Measurements from ENCODE around the gene TRAF5.

DNA sequence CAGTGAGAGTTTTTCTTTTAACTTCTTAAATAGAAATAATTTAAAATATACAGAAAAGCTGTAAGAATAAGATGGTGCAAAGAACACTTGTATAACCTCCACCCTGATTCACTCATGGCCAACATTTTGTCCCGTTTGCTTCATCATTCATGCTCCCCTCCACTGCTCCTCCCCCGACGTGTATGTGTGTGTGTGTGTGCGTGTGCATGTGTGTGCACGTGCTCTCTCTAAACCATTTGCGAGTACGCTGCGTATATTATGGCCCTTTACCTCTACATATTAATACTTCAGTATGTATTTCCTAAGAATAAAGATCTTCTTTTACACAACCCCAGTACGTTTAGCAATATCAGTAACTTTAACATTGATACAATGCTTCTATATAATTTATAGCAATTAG, 43.0 kb downstream of the TRAF5 start:
- TF ChIP-seq, protein P1, sequence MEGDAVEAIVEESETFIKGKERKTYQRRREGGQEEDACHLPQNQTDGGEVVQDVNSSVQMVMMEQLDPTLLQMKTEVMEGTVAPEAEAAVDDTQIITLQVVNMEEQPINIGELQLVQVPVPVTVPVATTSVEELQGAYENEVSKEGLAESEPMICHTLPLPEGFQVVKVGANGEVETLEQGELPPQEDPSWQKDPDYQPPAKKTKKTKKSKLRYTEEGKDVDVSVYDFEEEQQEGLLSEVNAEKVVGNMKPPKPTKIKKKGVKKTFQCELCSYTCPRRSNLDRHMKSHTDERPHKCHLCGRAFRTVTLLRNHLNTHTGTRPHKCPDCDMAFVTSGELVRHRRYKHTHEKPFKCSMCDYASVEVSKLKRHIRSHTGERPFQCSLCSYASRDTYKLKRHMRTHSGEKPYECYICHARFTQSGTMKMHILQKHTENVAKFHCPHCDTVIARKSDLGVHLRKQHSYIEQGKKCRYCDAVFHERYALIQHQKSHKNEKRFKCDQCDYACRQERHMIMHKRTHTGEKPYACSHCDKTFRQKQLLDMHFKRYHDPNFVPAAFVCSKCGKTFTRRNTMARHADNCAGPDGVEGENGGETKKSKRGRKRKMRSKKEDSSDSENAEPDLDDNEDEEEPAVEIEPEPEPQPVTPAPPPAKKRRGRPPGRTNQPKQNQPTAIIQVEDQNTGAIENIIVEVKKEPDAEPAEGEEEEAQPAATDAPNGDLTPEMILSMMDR (IDR thresholded peaks at IDR 0.05; ENCODE audit: low read length) = no peak
- TF ChIP-seq EZH2phosphoT487 (IDR thresholded peaks at IDR 0.05; ENCODE audit: low read length) = no peak
- no peak for TF ChIP-seq EZH2 (optimal IDR thresholded peaks at IDR 0.05; ENCODE audit: low read depth, low read length)
